Lower leg skin (tissue), 4 donors: ENCODE results near the gene LRGUK. TPM values are rescaled to one million over a fixed set of nuclear protein-coding genes. Genes with fewer than 3 reads are reported as not detected.

Experiments used
- DNase-seq, 2 donors: peaks; one replicate each; pipeline ENCODE4 v3.0.0-alpha.2; 2019; ENCODE audit warnings: low spot score in 2 of 2
- H3K4me3 ChIP-seq: fragments of 200-600 bp; sonication (generic); 2 replicates; pipeline ENCODE4 v1.5.1; 2017; ENCODE audit warnings: mild to moderate bottlenecking, low read depth; ENCODE audit not compliant: poor library complexity, severe bottlenecking
- POLR2A ChIP-seq, 2 donors: fragments of 450-650 bp; IDR thresholded peaks; one replicate each; pipeline ENCODE4 v1.6.1; 2016 to 2017; ENCODE audit warnings: antibody characterized with exemption in 2 of 2, mild to moderate bottlenecking in 1 of 2, moderate library complexity in 1 of 2
- WGBS, 2 donors: methylation state at CpG; one replicate each; pipeline ENCODE4 v1.1.5; 2018; 5-methylcytosine and 5-hydroxymethylcytosine counted together
- intact Hi-C: fragments of 100-400 bp; cut with DNase I; formaldehyde crosslinking; loops from one replicate; pipeline ENCODE4 v1.15.0; 2023; ENCODE audit warnings: low total_unique reads
- total RNA-seq, 4 donors: library from RNA; depleted of rRNA; stranded (reverse); fragments of >200 nt; gene quantifications; one replicate each; pipeline ENCODE4 v1.1.0, GENCODE V29; 2016
- TF ChIP-seq, protein P1 (sequence below), 3 donors: fragments of 450-650 bp; IDR thresholded peaks; one replicate each; pipeline ENCODE4 v1.5.1; 2016; ENCODE audit warnings: antibody characterized with exemption in 3 of 3, mild to moderate bottlenecking in 3 of 3, moderate library complexity in 2 of 3

Gene LRGUK
- total RNA-seq, 4 donors from 2014 or later, result 0.08 to 0.68 (median 0.18) TPM

DNA sequence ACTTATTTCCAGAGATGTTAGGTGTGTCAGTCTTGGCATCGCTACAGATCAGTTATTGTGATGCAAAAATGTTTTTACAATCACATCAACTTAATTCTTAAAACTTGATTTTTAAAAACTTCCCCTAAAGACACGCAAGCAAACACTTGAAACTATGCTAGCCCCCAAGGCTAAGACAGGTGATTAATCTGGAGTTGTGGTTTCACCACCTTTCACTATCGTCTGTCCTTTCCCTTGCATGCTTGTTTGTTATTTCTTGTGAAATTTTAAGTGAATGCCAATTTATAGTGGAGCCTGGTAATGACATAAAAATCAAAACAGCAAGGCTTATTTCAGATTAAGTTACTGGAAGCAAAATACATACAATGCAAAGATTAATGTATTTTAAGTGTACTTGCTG is 119.2 kb downstream of the LRGUK start:
- H3K4me3 ChIP-seq, result no peak overlapping the region
- intact Hi-C loops, result no loop called here
- 39 to 58% methylated on average over 3 of the region's 3 CpGs for WGBS, 2 donors
- no peak for DNase-seq
- TF ChIP-seq POLR2A (IDR thresholded peaks at IDR 0.05), result no peak
- TF ChIP-seq, protein P1, sequence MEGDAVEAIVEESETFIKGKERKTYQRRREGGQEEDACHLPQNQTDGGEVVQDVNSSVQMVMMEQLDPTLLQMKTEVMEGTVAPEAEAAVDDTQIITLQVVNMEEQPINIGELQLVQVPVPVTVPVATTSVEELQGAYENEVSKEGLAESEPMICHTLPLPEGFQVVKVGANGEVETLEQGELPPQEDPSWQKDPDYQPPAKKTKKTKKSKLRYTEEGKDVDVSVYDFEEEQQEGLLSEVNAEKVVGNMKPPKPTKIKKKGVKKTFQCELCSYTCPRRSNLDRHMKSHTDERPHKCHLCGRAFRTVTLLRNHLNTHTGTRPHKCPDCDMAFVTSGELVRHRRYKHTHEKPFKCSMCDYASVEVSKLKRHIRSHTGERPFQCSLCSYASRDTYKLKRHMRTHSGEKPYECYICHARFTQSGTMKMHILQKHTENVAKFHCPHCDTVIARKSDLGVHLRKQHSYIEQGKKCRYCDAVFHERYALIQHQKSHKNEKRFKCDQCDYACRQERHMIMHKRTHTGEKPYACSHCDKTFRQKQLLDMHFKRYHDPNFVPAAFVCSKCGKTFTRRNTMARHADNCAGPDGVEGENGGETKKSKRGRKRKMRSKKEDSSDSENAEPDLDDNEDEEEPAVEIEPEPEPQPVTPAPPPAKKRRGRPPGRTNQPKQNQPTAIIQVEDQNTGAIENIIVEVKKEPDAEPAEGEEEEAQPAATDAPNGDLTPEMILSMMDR (IDR thresholded peaks at IDR 0.05), result no peak

DNA sequence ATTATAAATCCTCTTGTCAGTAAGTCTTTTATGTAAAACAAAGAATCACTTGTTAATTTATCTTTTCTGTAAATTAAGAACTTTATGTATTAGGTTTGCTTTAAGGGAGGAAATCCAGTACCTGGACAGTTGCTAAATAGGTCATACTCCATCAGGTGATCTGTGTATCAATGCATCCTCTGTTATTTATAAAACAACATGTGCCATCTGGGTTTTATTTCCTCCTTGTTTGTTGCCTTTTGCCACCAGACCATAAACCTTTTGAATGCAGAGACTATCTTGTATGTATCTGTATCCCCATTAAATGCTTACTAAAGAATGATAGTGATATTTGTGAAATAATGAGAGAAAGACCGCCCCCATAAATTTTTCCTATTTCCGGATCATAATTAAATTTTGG is 119.6 kb downstream of the LRGUK start:
- TF ChIP-seq, protein P1 (IDR thresholded peaks at IDR 0.05), result no peak
- no peak for TF ChIP-seq POLR2A (IDR thresholded peaks at IDR 0.05)
- WGBS, 2 donors, result 74 to 81% methylated on average over 2 of the region's 2 CpGs
- DNase-seq, result no peak
- no peak overlapping the region for H3K4me3 ChIP-seq
- intact Hi-C loops, result no loop called here

DNA sequence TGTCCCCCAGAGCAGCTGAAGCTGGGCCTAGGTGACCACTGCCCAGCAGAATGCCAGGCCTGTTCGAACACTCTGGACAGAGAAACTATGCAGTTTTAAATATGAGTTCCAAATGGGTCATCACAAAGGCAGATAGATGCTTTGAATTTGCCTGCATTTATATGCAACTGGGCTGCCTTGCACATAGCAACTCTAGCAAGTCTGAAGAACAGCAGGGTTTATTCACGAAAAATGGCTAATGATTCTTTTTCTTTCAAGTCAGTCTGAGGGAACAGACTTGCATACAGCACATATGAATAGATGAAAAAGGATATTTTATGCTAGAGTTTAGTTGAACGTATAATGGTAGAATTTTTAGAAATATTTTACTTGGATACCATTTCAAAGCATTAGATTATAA is 121.1 kb downstream of the LRGUK start:
- intact Hi-C loops, result no loop called here
- no peak for DNase-seq
- TF ChIP-seq POLR2A (IDR thresholded peaks at IDR 0.05), result no peak
- TF ChIP-seq, protein P1 (IDR thresholded peaks at IDR 0.05), result no peak
- 79 to 86% methylated on average over 3 of the region's 3 CpGs for WGBS, 2 donors
- no peak overlapping the region for H3K4me3 ChIP-seq

DNA sequence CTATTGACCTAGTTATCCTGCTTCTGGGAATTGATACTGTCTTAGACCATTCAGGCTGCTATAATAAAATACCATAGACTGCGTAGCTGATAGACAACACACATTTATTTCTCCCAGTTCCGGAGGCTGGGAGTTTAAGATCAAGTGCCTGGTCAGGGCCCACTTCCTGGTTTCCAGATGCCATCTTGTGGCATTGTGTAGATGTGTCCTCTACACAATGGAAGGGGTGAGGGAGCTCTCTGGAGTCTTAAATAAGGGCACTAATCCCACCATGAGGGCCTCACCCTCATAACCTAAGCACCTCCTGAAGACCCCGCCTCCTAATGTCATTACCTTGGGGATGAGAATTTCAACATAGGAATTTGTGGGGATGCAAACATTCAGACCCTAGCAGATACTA is 127.2 kb downstream of the LRGUK start:
- no peak overlapping the region for H3K4me3 ChIP-seq
- WGBS, 2 donors, result 93 to 95% methylated on average over 3 of the region's 3 CpGs
- no peak for DNase-seq
- TF ChIP-seq POLR2A (IDR thresholded peaks at IDR 0.05), result no peak
- TF ChIP-seq, protein P1 (IDR thresholded peaks at IDR 0.05), result no peak
- intact Hi-C loops, result no loop called here

DNA sequence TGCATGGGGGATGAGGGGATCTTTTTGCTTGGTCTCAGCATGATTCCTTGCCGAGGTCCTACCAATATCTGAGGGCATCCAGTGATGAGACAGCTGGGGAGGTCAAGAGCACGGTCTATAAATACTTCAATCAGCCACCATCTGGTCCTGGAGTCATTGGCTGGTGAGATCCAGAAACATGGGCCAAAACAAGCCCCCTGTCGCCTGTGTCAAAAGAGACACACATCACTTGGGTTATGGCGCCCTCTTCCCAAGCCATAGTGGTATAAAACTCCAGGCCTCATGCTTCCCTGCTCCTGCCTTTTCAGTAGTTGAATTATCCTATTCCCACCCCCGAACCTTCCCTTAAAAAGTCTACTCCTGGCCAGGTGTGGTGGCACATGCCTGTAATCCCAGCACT is 128.7 kb downstream of the LRGUK start:
- TF ChIP-seq, protein P1 (IDR thresholded peaks at IDR 0.05), result no peak
- no peak for TF ChIP-seq POLR2A (IDR thresholded peaks at IDR 0.05)
- H3K4me3 ChIP-seq, result no peak overlapping the region
- intact Hi-C loops, result no loop called here
- DNase-seq, result no peak
- 83 to 88% methylated on average over 5 of the region's 5 CpGs for WGBS, 2 donors

DNA sequence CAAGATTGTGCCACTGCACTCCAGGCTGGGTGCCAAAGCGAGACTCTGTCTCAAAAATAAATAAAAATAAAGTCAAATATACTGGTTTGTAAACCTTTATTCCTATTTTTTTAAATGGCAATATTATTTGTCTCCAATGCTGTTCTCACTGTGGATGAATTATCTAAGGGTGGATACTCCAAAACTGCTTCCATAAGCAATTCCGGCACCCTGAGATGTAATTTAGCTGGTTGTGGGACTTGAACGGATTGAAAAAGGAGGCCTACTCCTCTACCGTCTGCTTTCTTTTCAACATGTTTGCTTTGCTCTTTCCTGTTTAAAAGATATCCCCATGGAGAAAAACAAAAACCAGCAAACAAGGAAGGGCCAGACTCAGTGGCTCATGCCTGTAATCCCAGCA is 135.2 kb downstream of the LRGUK start:
- DNase-seq, result no peak
- TF ChIP-seq, protein P1 (IDR thresholded peaks at IDR 0.05), result no peak
- TF ChIP-seq POLR2A (IDR thresholded peaks at IDR 0.05), result no peak
- WGBS, 2 donors, result 95% methylated on average over 4 of the region's 4 CpGs
- H3K4me3 ChIP-seq, result no peak overlapping the region
- intact Hi-C loops, result no loop called here
